ENCODE measurements around the gene FOXK2.

Gene FOXK2

GRCh38 chr17:82613283-82614094 lies 94.0 kb downstream of the FOXK2 start:
- FAIRE-seq, result no peak

- no peak for FAIRE-seq
These were observed 94.6 kb downstream of the FOXK2 start for GRCh38 chr17:82614095-82614631.

GRCh38 chr17:82615084-82616020 lies 95.8 kb downstream of the FOXK2 start:
- FAIRE-seq, result no peak

- FAIRE-seq, result no peak
These were observed 96.6 kb downstream of the FOXK2 start for GRCh38 chr17:82616021-82616711.

- no peak for FAIRE-seq
These were observed 99.7 kb downstream of the FOXK2 start for GRCh38 chr17:82619211-82619610.

GRCh38 chr17:82619641-82620040 lies 100.1 kb downstream of the FOXK2 start:
- FAIRE-seq, result no peak

- FAIRE-seq, result no peak
These were observed 104.2 kb downstream of the FOXK2 start for GRCh38 chr17:82623707-82624106.

GRCh38 chr17:82627405-82627804 lies 107.9 kb downstream of the FOXK2 start:
- no peak for FAIRE-seq

- no peak for FAIRE-seq
These were observed 110.2 kb downstream of the FOXK2 start for GRCh38 chr17:82629748-82630147.

GRCh38 chr17:82630212-82630611 lies 110.7 kb downstream of the FOXK2 start:
- no peak for FAIRE-seq

- no peak for FAIRE-seq
These were observed 112.0 kb downstream of the FOXK2 start for GRCh38 chr17:82631544-82631943.

- no peak for FAIRE-seq
These were observed 112.9 kb downstream of the FOXK2 start for GRCh38 chr17:82632451-82632850.

- FAIRE-seq, result no peak
These were observed 113.8 kb downstream of the FOXK2 start for GRCh38 chr17:82633343-82633742.

GRCh38 chr17:82636626-82637598 lies 117.4 kb downstream of the FOXK2 start:
- no peak for FAIRE-seq

GRCh38 chr17:82638183-82638773 lies 118.7 kb downstream of the FOXK2 start:
- no peak for FAIRE-seq

- no peak for FAIRE-seq
These were observed 120.1 kb downstream of the FOXK2 start for GRCh38 chr17:82639628-82640027.

GRCh38 chr17:82640036-82640435 lies 120.5 kb downstream of the FOXK2 start:
- no peak for FAIRE-seq

GRCh38 chr17:82642022-82642421 lies 122.5 kb downstream of the FOXK2 start:
- FAIRE-seq, result no peak

GRCh38 chr17:82644148-82644547 lies 124.6 kb downstream of the FOXK2 start:
- FAIRE-seq, result no peak

- FAIRE-seq, result no peak
These were observed 126.0 kb downstream of the FOXK2 start for GRCh38 chr17:82645516-82645915.

GRCh38 chr17:82647593-82648164 lies 128.1 kb downstream of the FOXK2 start:
- FAIRE-seq, result no peak
